ENCODE results near the gene EXOC3L4. TPM values are rescaled to one million over a fixed set of nuclear protein-coding genes. Genes with fewer than 3 reads are reported as not detected.

EXOC3L4 gene
- total and polyA plus RNA-seq, 2 of the 8 experiments (the other 6 are each of a cell fraction or from before 2014, with no cell fraction given): 0.45 to 0.57 TPM

GRCh38 chr14:103121846-103122584 lies 27.5 kb downstream of the EXOC3L4 start (continued):
- TF ChIP-seq SP1 (IDR thresholded peaks at IDR 0.05; ENCODE audit: low read depth, low read length): no peak
- TF ChIP-seq SIX5 (IDR thresholded peaks at IDR 0.05; ENCODE audit: low read depth, low read length): no peak
- no peak for TF ChIP-seq JUND (IDR thresholded peaks at IDR 0.05; ENCODE audit: low read length)
- no peak for TF ChIP-seq ATF3 (IDR thresholded peaks at IDR 0.05; ENCODE audit: insufficient read depth, low read depth, low read length)
- TF ChIP-seq CHD7 (IDR thresholded peaks at IDR 0.05; ENCODE audit: insufficient replicate concordance, low read length): no peak
- TF ChIP-seq SP2 (IDR thresholded peaks at IDR 0.05; ENCODE audit: low read length): no peak

Data from H1 (cell line).